ENCODE data around the gene SMIM33.
"Not testable (repeated sequence)": the region's sequence is repeated elsewhere in the genome, so short reads cannot be mapped to it uniquely, and the experiment has no call there.

Gene SMIM33

DNA sequence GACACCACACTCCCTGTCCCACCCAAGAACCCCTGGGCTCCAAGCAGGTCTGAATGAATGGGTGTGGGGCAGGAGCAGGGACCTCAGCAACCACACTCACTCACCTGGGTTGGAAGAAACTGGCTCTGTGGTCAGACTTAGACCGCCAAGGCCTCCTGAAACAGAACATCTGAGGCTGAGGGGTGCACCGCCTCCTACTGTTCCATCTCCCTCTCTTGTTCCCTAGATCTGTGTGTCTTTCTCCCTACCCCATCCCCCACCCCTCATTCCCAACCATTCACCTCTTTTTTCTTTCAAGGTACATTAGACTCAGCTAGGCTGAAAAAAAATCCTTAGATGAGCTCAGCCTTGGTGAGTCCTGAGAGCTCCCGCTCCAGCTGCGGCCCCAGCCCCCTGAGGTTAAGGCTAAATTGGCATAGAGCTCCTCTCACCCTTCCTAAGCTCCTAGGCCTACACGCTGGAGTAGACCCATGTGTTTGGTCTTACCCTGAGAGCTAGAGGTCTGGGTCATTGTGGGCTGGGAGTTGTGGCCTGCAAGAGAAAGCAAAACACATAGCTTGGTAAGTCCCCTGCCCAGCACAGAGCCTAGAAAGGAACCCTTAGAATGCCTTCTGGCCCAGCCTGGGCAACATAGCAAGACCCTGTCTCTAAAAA, 13.0 kb upstream of the SMIM33 start:
- no peak for DNase-seq

DNA sequence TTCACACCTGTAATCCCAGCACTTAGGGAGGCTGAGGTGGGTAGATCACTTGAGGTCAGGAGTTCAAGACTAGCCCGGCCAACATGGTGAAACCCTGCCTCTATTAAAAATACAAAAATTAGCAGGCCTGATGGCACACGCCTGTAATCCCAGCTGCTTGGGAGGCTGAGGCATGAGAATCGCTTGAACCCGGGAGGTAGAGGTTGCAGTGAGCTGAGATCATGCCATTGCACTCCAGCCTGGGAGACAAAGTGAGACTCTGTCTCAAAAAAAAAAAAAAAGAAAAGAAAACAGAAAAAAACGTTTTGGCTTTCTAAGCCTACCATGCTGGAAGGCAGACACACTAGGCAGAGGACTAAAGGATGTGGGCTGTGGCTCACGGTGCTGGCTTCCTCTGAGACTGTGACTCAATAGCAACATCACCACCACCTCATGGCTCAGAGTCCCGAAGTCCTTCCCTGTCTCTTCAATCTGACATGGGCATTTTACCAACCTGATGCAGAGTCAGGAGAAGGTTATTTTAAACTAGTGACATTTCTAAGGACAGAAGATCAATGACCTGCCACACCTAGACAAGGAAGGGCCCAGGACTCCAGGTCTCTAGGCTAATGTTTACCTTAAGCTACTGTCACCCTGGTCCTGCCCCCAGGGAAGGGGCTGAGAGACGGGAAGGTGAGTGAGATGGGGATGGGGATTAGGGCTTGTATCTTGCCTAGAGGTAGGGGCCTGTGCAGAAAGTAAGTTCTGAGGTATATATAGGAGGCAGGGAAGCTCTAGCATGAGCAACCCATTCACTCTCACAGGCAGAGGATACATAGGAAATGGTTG, 12.0 kb upstream of the SMIM33 start:
- peak; percentile 83 for DNase-seq

DNA sequence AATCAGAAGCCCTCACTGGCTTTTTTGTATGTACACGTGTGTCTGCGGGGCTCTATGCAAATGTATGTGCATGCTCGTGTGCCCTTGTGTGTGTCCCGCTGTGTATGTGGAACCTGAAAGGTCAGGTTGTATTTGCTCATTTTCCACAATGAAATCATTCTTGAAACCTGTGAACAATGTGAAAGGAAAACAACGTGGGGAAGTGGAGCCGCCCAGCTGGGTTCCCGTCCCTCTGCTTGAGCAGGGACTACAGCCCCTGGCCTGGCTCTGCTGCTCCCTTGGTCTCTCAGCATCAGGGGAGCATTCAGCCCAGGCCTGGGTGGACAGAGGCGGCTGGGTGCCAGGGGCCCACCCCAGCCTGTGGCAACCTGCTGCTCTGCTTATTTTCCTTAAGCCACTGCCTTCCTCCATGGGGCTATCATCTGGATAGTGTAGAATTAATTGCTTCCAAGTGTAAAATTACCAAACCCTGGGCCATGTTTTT, 11.3 kb upstream of the SMIM33 start:
- no peak for DNase-seq

DNA sequence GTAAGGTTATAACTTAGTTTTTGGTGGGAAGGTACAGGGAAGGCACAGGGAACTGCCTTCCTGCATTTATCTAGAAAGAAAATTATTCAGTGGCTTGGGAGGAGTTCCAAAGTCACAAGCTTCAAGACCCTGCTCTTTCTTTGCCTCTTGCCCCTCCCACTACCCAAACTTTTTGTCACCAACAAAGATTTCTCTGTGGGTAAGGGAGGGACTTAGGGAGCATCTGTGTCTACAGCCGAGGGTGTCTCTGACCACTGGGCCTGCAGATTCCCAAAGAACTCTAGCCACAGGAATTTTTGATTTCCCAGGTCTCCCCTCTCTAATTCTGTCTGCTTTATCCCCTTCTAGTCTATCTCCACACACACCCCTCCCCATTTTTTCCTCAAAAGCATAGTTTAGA, 10.3 kb upstream of the SMIM33 start:
- DNase-seq: no peak

DNA sequence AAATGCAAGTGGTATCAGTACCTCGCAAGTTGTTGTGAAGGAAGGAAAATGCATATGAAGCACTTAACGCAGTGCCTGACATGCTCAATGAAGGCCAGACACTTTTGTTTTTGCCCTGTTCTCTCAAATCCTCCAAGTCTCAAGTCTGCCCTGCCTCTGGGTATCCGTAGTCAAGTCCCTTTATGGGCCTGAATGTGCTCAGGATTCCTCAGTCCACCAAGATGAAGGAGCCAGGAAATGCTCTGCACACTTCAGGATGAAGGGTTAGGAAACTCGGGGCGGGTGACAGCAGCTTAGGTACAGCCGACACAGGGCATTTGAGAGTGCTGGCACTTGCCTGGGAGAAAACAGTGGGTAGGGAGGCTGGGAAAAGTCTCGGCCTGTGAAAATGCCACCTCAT, 9.6 kb upstream of the SMIM33 start:
- DNase-seq: no peak

DNA sequence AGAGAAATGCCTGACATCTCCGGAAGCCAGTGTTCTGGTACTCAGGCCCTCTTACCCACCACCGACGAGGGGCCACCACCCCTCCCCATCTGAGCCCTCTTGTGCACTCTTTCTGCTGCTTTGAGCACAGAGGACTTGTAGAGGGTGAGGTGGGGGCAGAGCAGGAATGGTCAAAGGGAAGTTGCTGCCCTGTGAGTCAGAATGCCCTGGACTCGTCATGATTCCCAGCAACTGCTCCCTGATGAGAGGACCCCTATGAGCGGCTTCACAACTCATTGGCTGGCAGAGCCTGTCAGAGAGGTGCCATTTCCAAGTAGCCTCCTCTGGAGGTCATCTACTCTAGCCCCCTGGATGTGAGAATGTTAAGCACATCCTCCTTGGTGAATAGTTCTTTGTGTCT, 9.1 kb upstream of the SMIM33 start:
- no peak for DNase-seq

DNA sequence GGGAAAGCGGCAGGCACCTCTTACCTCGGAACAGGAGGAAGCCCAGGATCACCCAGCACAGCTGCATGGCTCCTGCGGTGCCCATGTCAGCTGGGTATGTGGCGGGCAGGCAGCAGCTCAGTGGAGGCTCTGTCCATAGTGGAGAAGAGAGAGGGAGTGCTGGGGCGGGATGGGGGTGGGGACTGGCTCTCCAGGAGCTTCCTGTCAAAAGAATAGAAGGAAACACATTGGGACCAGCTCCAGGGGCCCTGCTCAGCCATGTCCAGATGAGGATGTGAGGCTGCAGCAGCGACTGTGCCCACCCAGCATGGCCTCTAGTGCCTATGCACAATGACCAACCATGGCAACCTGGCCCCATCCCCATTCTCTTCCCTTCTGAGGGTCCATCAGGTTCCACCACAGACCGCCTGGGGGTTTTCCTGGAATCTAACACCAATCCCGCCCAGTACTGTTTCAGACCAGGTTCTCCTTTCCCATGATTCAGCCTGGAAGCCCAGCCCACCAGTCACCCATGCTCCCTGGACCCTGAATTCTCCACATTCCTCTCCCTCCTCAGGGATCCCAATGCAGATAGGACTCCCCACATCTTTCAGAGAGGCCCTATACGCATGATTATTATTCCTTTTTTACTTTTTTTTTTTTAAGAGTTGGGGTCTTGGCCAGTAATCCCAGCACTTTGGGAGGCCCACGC, 8.1 kb upstream of the SMIM33 start, which contains the start of gene ECSCR:
TSS of gene ECSCR (minus strand) at position 158 of the 691 bp plus-strand sequence. CDS start at position 85, 73 bp downstream.
- no peak for DNase-seq

DNA sequence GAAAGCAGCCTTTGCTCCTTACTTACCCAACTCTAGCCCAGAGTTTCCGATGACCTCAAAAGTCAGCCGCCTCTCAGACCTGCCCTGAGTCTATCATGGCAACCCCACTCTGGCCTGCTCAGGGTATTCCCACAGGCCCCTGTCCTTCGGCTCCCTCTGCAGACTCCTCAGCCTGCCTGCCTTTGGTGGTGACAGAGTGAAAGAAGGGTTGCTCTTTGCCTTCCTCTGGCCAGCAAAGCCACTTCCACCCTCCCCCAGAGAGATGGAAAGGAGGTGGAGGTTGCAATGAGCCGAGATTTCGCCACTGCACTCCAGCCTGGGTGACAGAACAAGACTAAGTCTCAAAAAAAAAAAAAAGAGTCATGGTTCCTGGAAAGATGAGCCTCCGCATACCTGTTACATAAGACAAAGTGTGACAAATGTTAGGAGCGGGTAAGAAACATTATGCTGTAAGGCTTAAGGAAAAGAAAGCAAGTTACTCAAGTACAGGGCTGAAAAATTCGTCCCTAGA, 2.3 kb upstream of the SMIM33 start:
- no peak for DNase-seq

DNA sequence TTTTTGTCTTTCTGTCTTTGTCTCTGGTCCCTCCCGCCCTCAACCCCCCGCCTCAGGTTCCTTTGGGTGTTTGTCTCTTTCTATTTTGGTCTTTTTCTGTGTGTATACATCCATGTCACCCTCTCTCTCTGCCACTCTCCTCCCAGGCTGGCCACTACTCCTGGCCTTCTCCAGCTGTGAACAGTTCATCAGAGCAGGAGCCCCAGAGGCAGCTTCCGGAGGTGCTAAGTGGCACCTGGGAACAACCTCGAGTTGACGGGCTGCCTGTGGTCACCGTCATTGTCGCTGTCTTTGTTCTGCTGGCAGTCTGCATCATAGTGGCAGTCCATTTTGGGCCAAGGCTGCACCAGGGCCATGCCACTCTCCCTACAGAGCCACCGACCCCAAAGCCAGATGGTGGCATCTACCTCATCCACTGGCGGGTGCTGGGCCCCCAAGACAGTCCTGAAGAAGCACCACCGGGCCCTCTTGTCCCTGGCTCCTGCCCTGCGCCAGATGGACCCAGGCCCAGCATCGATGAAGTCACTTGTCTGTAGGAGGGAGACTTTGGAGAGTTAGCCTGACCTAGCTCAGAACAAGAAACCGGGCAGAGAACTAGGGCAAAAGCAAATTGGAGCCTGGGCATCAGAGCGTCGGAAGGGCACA, 1.7 kb downstream of the SMIM33 start:
- no peak for DNase-seq

DNA sequence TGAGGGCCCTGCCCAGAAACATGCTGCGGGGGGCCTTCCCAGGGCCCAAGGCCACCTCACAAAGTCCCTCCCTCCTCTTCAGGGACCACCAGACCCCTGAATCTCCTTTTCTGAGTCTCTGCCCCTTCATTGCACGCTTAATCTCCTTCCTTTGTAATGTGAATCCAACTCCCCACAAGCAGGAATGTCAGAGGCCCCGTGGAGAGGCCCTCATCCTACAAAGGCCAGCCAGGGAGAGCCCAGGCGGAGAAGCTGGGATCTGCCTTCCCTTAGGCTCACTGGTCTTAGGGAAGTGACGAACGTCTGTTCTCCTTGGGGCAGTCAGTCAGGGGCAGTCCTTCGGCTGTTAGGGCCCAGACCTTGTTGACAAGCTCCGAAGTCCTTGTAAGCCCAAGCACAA, 2.3 kb downstream of the SMIM33 start:
- DNase-seq: no peak

DNA sequence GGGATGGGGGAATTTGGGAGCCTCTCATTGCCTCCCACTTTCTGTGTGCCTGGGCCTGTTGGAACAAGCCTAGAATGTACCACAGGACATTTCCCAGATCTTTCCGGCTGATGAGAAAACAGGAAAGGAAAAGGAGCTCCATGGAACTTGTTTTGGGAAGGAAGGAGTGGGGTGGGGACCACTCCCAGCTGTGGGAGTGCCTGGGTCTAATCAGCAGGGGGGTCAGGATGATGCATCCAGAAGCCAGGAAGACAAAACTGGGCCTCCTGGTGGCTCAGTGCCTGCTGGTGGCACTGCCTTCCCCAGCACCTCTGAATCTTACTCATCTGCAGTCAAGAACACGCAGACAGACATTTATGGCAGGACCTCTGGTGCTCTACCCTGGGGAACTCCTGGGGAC, 2.8 kb downstream of the SMIM33 start:
- no peak for DNase-seq

DNA sequence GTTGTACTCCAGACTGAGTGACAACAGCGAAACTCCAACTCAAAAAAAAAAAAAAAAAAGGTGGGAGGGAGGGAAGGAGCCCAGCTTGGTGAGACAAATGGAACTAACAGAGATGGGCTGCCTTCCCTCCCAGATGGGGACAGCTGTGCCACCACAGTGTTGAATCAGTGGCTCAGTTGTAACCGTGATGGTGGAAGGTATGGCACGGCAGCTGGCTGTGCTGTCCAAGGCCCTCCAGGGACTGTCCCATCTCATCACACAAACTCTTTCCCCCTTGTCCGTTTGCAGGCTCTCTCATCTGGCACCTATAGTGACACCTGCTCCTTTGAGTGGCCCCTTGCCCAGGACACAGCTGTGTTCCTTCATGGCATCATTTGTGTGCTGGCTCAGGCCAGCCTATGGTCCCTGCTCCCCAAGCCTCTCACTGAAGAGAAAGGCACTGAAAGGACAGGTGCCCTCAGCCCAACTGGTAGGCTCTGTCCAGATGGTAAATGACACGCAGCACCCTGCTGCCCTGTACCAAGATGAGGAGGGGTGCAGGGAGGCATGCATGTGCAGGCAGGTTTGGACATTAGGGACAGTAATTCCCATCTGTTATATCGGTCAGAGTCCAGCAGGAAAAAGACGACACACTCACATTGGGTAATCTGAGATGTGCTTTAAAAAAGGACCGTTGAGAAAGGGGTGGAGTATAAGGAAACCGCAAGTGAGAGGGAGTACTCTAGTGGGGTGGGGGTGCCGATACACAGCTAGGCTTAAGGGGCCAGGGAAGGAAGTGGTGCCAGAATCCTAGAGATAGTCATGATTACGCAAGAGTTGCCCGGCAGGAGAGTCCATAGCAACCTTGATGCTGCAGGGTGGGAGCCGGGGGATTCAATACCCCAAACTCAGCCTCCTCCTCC, 4.3 kb downstream of the SMIM33 start:
- peak; percentile 50 for DNase-seq

DNA sequence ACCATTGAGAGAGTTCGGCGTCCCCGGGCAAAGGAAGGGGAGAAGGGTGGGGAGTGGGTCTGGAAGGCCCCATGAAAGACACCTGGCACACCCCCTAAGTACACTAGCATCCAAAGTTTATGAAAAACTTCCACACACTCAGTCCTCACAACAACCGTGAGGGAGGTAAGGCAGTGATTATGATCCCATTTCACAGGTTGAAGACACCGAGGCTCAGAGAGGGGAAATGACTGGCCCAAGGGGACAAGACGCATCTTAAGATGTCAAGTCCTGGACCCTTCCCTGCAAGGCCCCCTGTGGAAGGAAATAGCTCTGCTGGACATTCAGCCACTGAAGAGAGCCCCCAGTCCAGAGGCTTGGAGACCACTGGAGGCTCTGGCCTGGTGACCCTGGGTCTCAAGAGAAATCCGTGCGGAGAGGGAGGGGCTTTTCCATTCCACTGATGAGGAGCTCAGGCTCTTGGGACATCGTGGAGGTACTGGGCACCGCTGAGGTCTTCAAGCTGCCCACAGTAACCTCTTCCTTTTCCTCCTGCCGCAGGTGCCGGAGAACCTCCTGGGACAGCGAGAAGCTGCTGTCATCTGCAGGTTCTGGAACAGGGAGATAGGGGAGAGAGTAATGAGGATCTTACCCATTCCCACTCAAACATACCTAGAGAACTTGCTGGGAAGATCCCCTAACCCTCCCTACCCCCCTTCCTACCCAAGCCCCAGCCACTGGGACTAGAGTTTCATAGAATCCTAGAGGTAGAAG, 5.2 kb downstream of the SMIM33 start:
- no peak for DNase-seq

DNA sequence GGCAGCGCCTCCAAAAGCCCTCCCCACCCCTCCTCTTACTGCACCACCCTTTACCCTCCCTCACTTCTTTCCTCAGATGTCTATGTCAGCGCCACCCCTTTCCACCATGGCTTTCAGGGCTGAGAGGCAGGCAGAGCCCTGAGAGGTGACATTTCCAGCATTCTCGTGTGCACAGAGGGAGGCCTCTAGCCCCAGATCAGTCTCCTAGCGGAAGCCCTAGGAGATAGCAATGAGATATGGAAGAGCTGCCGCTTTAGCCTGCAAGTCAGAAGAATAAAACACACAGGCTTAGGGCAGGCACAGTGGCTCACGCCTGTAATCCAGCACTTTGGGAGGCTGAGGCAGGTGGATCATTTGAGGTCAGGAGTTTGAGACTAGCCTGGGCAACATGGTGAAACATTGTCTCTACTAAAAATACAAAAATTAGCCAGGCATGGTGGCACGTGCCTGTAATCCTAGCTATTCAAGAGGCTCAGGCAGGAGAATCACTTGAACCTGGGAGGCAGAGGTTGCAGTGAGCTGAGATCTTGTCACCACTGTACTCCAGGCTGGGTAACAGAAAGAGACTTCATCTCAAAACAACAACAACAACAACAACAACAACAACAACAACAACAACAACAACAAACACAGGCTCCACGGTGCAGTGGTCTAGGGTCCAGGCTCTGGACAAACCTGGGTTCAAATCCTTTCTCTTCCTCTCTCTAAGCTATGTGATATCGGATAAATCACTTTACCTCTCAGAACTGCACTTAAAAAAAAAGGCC, 8.0 kb downstream of the SMIM33 start:
- DNase-seq: not testable (repeated sequence)

DNA sequence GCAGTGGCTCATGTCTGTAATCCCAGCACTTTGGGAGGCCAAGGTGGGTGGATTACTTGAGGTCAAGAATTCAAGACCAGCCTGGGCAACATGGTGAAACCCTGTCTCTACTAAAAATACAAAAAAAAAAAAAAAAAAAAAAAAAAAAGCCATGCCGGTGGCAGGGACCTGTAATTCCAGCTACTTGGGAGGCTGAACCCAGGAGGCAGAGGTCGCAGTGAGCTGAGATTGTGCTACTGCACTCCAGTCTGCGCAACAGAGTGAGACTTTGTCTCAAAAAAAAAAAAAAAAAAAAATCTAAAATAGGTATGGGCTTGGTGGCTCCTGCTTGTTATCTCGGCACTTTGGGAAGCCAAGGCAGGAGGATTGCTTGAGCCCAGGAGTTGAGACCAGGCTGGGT, 8.9 kb downstream of the SMIM33 start:
- not testable (repeated sequence) for DNase-seq

DNA sequence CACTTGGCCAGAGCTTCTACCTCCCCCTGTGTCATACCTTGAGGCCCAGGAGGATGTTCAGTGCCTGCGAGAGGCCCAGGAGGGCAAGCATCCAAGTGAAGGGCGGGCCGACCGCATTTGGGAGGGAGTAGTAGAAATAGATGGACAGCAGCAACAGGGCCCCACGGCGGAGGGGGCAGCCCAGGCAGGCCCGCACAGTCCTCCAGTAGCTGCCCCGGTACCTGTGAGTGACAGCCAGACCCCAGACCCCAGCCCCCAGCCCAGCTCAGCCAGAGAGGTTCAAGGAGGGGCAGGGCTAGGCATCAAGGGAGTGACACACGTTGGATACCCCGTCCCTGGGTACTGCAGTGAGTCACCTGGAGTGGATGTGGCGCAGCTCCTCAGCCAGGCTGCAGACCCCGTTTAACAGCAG, 10.3 kb downstream of the SMIM33 start:
- DNase-seq: no peak

DNA sequence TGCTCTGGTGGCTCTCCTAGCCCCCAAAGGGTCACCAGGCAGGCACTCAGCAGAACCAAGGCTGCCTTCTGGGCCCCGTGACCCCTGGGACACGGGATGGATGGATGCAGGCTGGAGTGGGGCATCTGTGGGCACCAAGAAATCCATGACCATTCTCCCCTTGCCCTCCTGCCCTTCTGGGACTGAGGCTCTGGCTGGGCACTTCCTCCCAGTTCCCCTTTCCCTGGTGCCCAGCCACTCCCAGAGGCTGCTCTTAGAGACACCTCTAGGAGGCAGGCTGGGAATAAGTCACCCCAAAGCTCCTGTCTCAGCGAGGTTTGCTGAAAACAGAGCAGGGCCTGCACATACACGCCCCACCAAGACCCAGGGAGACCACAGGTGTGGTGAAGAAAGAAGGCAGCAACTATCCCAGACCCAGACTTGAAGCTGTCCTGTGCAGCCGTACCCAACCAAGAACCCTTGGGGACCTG, 10.8 kb downstream of the SMIM33 start:
- no peak for DNase-seq

DNA sequence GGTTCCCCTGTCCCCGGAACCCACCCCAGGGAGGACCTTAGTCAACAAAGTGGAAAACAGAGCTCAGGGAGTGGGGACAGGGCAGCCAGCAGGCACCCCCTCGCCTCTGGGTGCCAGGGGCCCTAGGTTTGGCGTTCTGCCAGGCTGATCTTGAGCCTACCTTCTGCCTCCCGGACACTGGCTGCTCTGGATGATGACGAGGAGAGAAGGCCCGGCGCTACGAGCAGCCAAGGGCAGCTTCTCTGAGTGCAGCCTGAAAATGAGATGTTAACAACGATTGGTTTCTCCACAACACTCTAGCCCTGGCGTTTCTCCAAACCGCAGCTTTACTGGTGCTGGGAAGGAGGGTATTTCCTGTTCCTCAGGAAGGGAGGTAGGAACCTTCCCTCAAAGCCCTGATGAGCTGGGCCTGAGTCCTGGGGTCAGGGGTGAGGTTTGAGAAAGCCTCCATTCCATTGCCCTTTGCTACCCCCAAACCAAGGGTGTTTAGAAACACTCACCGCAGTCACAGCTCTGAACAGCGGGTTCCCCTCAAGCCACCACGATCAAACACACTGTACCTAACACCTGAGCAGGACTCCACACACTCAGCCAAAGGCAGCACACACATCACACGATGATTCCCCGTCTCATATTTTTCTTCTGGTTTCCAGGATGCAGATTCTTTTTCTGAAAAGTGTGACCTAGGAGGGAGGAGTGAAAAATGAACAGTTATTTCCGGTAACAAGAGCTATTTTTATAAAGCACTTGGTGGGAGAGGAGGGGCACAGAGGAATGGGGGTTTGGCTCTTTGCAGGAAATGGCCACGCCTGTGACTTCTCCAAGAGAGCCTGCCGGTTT, 11.5 kb downstream of the SMIM33 start, which contains the start of gene STING1:
TSS of gene STING1 (minus strand) at position 709 of the 840 bp plus-strand sequence. CDS start 1,054 bp downstream, outside the sequence.
- DNase-seq: peak; percentile 84

DNA sequence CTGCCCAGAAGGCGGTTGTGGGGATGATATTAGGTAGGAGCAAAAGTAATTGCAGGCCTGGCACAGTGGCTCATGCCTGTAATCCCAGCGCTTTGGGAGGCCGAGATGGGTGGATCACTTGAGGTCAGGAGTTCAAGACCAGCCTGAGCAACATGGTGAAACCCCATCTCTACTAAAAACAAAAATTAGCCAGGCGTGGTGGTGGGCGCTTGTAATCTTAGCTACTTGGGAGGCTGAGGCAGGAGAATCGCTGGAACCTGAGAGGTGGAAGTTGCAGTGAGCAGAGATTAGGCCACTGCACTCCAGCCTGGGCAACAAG, 12.0 kb downstream of the SMIM33 start:
- DNase-seq: not testable (repeated sequence)
